Astrocyte (in vitro differentiated cells and primary cell): Measurements from ENCODE around the gene SPRED2. TPM values are rescaled to one million over a fixed set of nuclear protein-coding genes. Genes with fewer than 3 reads are reported as not detected.

ENCODE experiments used
- DNase-seq: peaks from one replicate; pipeline ENCODE4 v3.0.0-alpha.2; 2010; ENCODE audit warnings: low read depth
- FAIRE-seq: peaks from 2 replicates; lab custom pipeline; 2011; peaks lifted over from hg19 to GRCh38; lab: Jason Lieb, UNC
- H2AFZ ChIP-seq: 2 replicates; pipeline ENCODE4 v1.6.0; 2012; ENCODE audit warnings: low read depth, low read length, inconsistent platforms
- H3K27ac ChIP-seq: 2 replicates; pipeline ENCODE4 v1.5.1; 2011; ENCODE audit warnings: low read depth, low read length, inconsistent platforms
- H3K27me3 ChIP-seq: 2 replicates; pipeline ENCODE4 v1.6.0; 2011; ENCODE audit warnings: low read length, inconsistent platforms; ENCODE audit not compliant: insufficient read depth
- H3K36me3 ChIP-seq: 2 replicates; pipeline ENCODE4 v1.5.1; 2011; ENCODE audit warnings: low read length, inconsistent platforms; ENCODE audit not compliant: insufficient read depth
- H3K4me1 ChIP-seq: 2 replicates; pipeline ENCODE4 v1.5.1; 2011; ENCODE audit warnings: low read length, inconsistent platforms; ENCODE audit not compliant: insufficient read depth
- H3K4me2 ChIP-seq: 2 replicates; pipeline ENCODE4 v1.6.0; 2012; ENCODE audit warnings: low read length, inconsistent platforms
- H3K4me3 ChIP-seq: 2 replicates; pipeline ENCODE4 v1.5.1; 2011; ENCODE audit warnings: low read depth, mild to moderate bottlenecking, low read length, inconsistent platforms; ENCODE audit not compliant: insufficient read depth
- H3K79me2 ChIP-seq: 2 replicates; pipeline ENCODE4 v1.6.0; 2012; ENCODE audit warnings: mild to moderate bottlenecking, low read length, inconsistent platforms; ENCODE audit not compliant: insufficient read depth
- H3K9ac ChIP-seq: 2 replicates; pipeline ENCODE4 v1.6.0; 2012; ENCODE audit warnings: mild to moderate bottlenecking, low read length, inconsistent platforms
- H3K9me3 ChIP-seq: 2 replicates; pipeline ENCODE4 v1.5.1; 2012; ENCODE audit warnings: low read depth, mild to moderate bottlenecking, low read length, inconsistent platforms; ENCODE audit not compliant: insufficient read depth
- H4K20me1 ChIP-seq: 2 replicates; pipeline ENCODE4 v1.6.0; 2012; ENCODE audit warnings: low read length, inconsistent platforms; ENCODE audit not compliant: insufficient read depth
- H3K27ac Mint-ChIP-seq: one replicate; pipeline ENCODE4 v1.8.0; 2021; ENCODE audit warnings: mild to moderate bottlenecking, mixed read lengths; ENCODE audit not compliant: unreplicated experiment
- H3K27me3 Mint-ChIP-seq: one replicate; pipeline ENCODE4 v1.8.0; 2021; ENCODE audit warnings: low read depth, mixed read lengths; ENCODE audit not compliant: unreplicated experiment
- H3K36me3 Mint-ChIP-seq: one replicate; pipeline ENCODE4 v1.8.0; 2021; ENCODE audit warnings: low read depth, mixed read lengths; ENCODE audit not compliant: unreplicated experiment
- H3K4me1 Mint-ChIP-seq: one replicate; pipeline ENCODE4 v1.8.0; 2021; ENCODE audit warnings: low read depth, mixed read lengths; ENCODE audit not compliant: unreplicated experiment
- H3K4me3 Mint-ChIP-seq: one replicate; pipeline ENCODE4 v1.8.0; 2021; ENCODE audit warnings: mild to moderate bottlenecking, moderate library complexity, mixed read lengths; ENCODE audit not compliant: unreplicated experiment
- H3K9me3 Mint-ChIP-seq: one replicate; pipeline ENCODE4 v1.8.0; 2021; ENCODE audit warnings: mild to moderate bottlenecking, mixed read lengths; ENCODE audit not compliant: unreplicated experiment
- CTCF ChIP-seq: IDR thresholded peaks from 2 replicates; pipeline ENCODE4 v1.5.1; 2011; ENCODE audit warnings: low read depth, mild to moderate bottlenecking, inconsistent platforms, low read length, moderate library complexity; ENCODE audit not compliant: insufficient read depth
- EZH2 ChIP-seq: IDR thresholded peaks from 2 replicates; pipeline ENCODE4 v1.6.1; 2012; ENCODE audit warnings: mild to moderate bottlenecking, low read length, inconsistent platforms; ENCODE audit not compliant: insufficient read depth
- total RNA-seq: library from RNA; stranded (reverse); gene quantifications from 2 replicates; pipeline ENCODE4 v1.2.1, GENCODE V29; 2021

Gene SPRED2
- total RNA-seq, 1 donor from 2014 or later, result 47.3 TPM

- Histone ChIP-seq H4K20me1 (peaks cover 56% of the 10 kb centered on the region), H3K79me2 (peaks cover 60% of the 10 kb centered on the region), H3K36me3 (no peaks in the 10 kb centered on the region), H3K27ac (no peak overlapping the region), H3K27me3 (no peaks in the 10 kb centered on the region), H3K9me3 (no peaks in the 10 kb centered on the region), H3K9ac (no peak overlapping the region), H3K4me1 (peaks cover 57% of the 10 kb centered on the region), H3K4me2 (peak overlapping the region; percentile 3), H3K4me3 (no peak overlapping the region), H2AFZ (no peak overlapping the region)
- FAIRE-seq (no peak), DNase-seq (no peak)
- Mint-ChIP-seq H3K27me3 (no peaks in the 10 kb centered on the region), H3K4me1 (peaks cover 75% of the 10 kb centered on the region), H3K27ac (peak overlapping the region; percentile 90), H3K36me3 (peaks cover 9% of the 10 kb centered on the region), H3K4me3 (peak overlapping the region; percentile 52), H3K9me3 (no peaks in the 10 kb centered on the region)
- no peak for TF ChIP-seq EZH2
Measured at GRCh38 chr2:65380255-65380654, 52.1 kb downstream of the SPRED2 start.

GRCh38 chr2:65379721-65380171, 52.7 kb downstream of the SPRED2 start:
- Histone ChIP-seq H3K79me2 (peaks cover 63% of the 10 kb centered on the region), H3K27me3 (no peaks in the 10 kb centered on the region), H3K9me3 (no peaks in the 10 kb centered on the region), H3K4me3 (no peak overlapping the region), H4K20me1 (peaks cover 59% of the 10 kb centered on the region), H2AFZ (no peak overlapping the region), H3K4me1 (peaks cover 59% of the 10 kb centered on the region), H3K27ac (no peak overlapping the region), H3K36me3 (no peaks in the 10 kb centered on the region), H3K9ac (no peak overlapping the region), H3K4me2 (peak overlapping the region; percentile 3)
- no peak for FAIRE-seq
- H3K27me3 Mint-ChIP-seq, result no peaks in the 10 kb centered on the region
- peaks cover 9% of the 10 kb centered on the region for H3K36me3 Mint-ChIP-seq
- no peaks in the 10 kb centered on the region for H3K9me3 Mint-ChIP-seq
- H3K4me1 Mint-ChIP-seq, result peaks cover 78% of the 10 kb centered on the region
- peak overlapping the region; percentile 90 for H3K27ac Mint-ChIP-seq
- TF ChIP-seq EZH2 (no peak), CTCF (no peak)
- no peak overlapping the region for H3K4me3 Mint-ChIP-seq
- no peak for DNase-seq

- peaks cover 84% of the 10 kb centered on the region for H3K4me1 Mint-ChIP-seq
- H3K27ac Mint-ChIP-seq, result peak overlapping the region; percentile 23
- FAIRE-seq (no peak), DNase-seq (no peak)
- no peak overlapping the region for H2AFZ ChIP-seq
- no peaks in the 10 kb centered on the region for H3K36me3 ChIP-seq
- H3K9ac ChIP-seq, result no peak overlapping the region
- no peak overlapping the region for H3K4me2 ChIP-seq
- no peak overlapping the region for H3K27ac ChIP-seq
- H3K9me3 ChIP-seq, result no peaks in the 10 kb centered on the region
- peaks cover 57% of the 10 kb centered on the region for H3K4me1 ChIP-seq
- no peak overlapping the region for H3K4me3 Mint-ChIP-seq
- peaks cover 57% of the 10 kb centered on the region for H4K20me1 ChIP-seq
- H3K9me3 Mint-ChIP-seq, result no peaks in the 10 kb centered on the region
- no peak for TF ChIP-seq EZH2
- TF ChIP-seq CTCF, result no peak
- no peaks in the 10 kb centered on the region for H3K27me3 Mint-ChIP-seq
- H3K4me3 ChIP-seq, result no peak overlapping the region
- H3K36me3 Mint-ChIP-seq, result peaks cover 7% of the 10 kb centered on the region
- H3K27me3 ChIP-seq, result no peaks in the 10 kb centered on the region
- H3K79me2 ChIP-seq, result peaks cover 64% of the 10 kb centered on the region
Measured at GRCh38 chr2:65379223-65379622, 53.2 kb downstream of the SPRED2 start.
